Loucy (cell line): Measurements from ENCODE around the gene ITPK1.

Experiments
- H2AFZ ChIP-seq: fragments of 200-600 bp; sonication (generic); 2 replicates; pipeline ENCODE4 v1.6.0; 2016; ENCODE audit warnings: antibody characterized with exemption, mild to moderate bottlenecking, low read length, moderate library complexity
- H3F3A ChIP-seq: fragments of 200-600 bp; 2 replicates; pipeline ENCODE4 v1.6.0; 2016; ENCODE audit warnings: antibody characterized with exemption, low read depth, mild to moderate bottlenecking
- H3K27me3 ChIP-seq: fragments of 200-600 bp; sonication (generic); 2 replicates; pipeline ENCODE4 v1.6.1; 2014; ENCODE audit warnings: low read length, mild to moderate bottlenecking; ENCODE audit not compliant: insufficient read depth, poor library complexity, severe bottlenecking
- H3K36me3 ChIP-seq: fragments of 200-600 bp; sonication (generic); 2 replicates; pipeline ENCODE4 v1.6.1; 2016; ENCODE audit warnings: low read length; ENCODE audit not compliant: insufficient read depth
- H3K4me1 ChIP-seq: fragments of 200-600 bp; sonication (generic); 2 replicates; pipeline ENCODE4 v1.5.1; 2014; ENCODE audit warnings: low read length, mild to moderate bottlenecking; ENCODE audit not compliant: insufficient read depth, poor library complexity, severe bottlenecking
- H3K4me2 ChIP-seq: fragments of 200-600 bp; sonication (generic); 2 replicates; pipeline ENCODE4 v1.6.0; 2014; ENCODE audit warnings: antibody characterized with exemption, low read length, low read depth, mild to moderate bottlenecking; ENCODE audit not compliant: poor library complexity, severe bottlenecking
- H3K4me3 ChIP-seq: fragments of 200-600 bp; sonication (generic); 2 replicates; pipeline ENCODE4 v1.5.1; 2014; ENCODE audit warnings: low read length, mild to moderate bottlenecking, mixed read lengths; ENCODE audit not compliant: poor library complexity, severe bottlenecking
- H3K79me2 ChIP-seq: fragments of 200-600 bp; sonication (generic); 2 replicates; pipeline ENCODE4 v1.6.1; 2014; ENCODE audit warnings: low read length; ENCODE audit not compliant: insufficient read depth
- H3K9ac ChIP-seq: fragments of 200-600 bp; sonication (generic); 2 replicates; pipeline ENCODE4 v1.6.0; 2014; ENCODE audit warnings: mild to moderate bottlenecking, low read depth, low read length, moderate library complexity; ENCODE audit not compliant: poor library complexity, severe bottlenecking
- H3K9me2 ChIP-seq: fragments of 200-600 bp; sonication (generic); replicated peaks from 2 replicates; pipeline ENCODE4 v1.6.1; 2016; ENCODE audit warnings: low read depth, low read length, mixed read lengths
- H3K9me3 ChIP-seq: fragments of 200-600 bp; sonication (generic); 2 replicates; pipeline ENCODE4 v1.6.1; 2014; ENCODE audit warnings: mild to moderate bottlenecking, antibody characterized with exemption, low read length, low read depth; ENCODE audit not compliant: insufficient read depth
- H4K20me1 ChIP-seq: fragments of 200-600 bp; sonication (generic); 2 replicates; pipeline ENCODE4 v1.6.0; 2014; ENCODE audit warnings: antibody characterized with exemption, low read length, mild to moderate bottlenecking; ENCODE audit not compliant: insufficient read depth, poor library complexity, severe bottlenecking
- CTCF ChIP-seq: fragments of 200-600 bp; sonication (generic); conservative IDR thresholded peaks from 2 replicates; pipeline ENCODE4 v1.5.1; 2014; ENCODE audit warnings: mild to moderate bottlenecking, antibody characterized with exemption, low read length
- EZH2phosphoT487 ChIP-seq: fragments of 200-600 bp; IDR thresholded peaks from 2 replicates; pipeline ENCODE4 v1.6.1; 2018; ENCODE audit warnings: antibody characterized with exemption, mild to moderate bottlenecking, moderate library complexity, borderline replicate concordance

Gene ITPK1

GRCh38 chr14:93036652-93037345 is 78.9 kb downstream of the ITPK1 start:
- Histone ChIP-seq H4K20me1 (no peaks in the 10 kb centered on the region), H3K4me1 (peaks cover 30% of the 10 kb centered on the region), H3K36me3 (0 out of 2 replicates have a peak, but pooled peaks cover 3% of the 10 kb centered on the region), H3K9me3 (no peaks in the 10 kb centered on the region), H3K4me3 (no peak overlapping the region), H2AFZ (no peak overlapping the region), H3K9me2 (no peaks in the 10 kb centered on the region), H3K9ac (no peak overlapping the region), H3K79me2 (peaks cover 16% of the 10 kb centered on the region; the same call in 1 of the 2 replicates), H3K4me2 (no peak overlapping the region), H3F3A (no peaks in the 10 kb centered on the region), H3K27me3 (no peaks in the 10 kb centered on the region)
- no peak for TF ChIP-seq CTCF
- TF ChIP-seq EZH2phosphoT487, result no peak

- Histone ChIP-seq H3K4me1 (peaks cover 23% of the 10 kb centered on the region), H3F3A (no peaks in the 10 kb centered on the region), H3K9me2 (no peaks in the 10 kb centered on the region), H3K4me3 (no peak overlapping the region), H3K4me2 (no peak overlapping the region), H3K36me3 (0 out of 2 replicates have a peak, but pooled peaks cover 3% of the 10 kb centered on the region), H3K9ac (no peak overlapping the region), H3K27me3 (no peaks in the 10 kb centered on the region), H4K20me1 (no peaks in the 10 kb centered on the region), H2AFZ (no peak overlapping the region), H3K9me3 (no peaks in the 10 kb centered on the region), H3K79me2 (peaks cover 9% of the 10 kb centered on the region; the same call in 1 of the 2 replicates)
- no peak for TF ChIP-seq EZH2phosphoT487
- TF ChIP-seq CTCF, result no peak
Observed at GRCh38 chr14:93035917-93036651, 79.6 kb downstream of the ITPK1 start.

GRCh38 chr14:93035585-93035916 is 80.2 kb downstream of the ITPK1 start:
- Histone ChIP-seq H3F3A (no peaks in the 10 kb centered on the region), H2AFZ (no peak overlapping the region), H3K36me3 (0 out of 2 replicates have a peak, but pooled peaks cover 3% of the 10 kb centered on the region), H3K4me3 (no peak overlapping the region), H3K9ac (no peak overlapping the region), H3K9me3 (no peaks in the 10 kb centered on the region), H3K79me2 (peaks cover 7% of the 10 kb centered on the region; the same call in 1 of the 2 replicates), H3K9me2 (no peaks in the 10 kb centered on the region), H4K20me1 (no peaks in the 10 kb centered on the region), H3K4me1 (peaks cover 17% of the 10 kb centered on the region), H3K27me3 (no peaks in the 10 kb centered on the region), H3K4me2 (no peak overlapping the region)
- no peak for TF ChIP-seq CTCF
- no peak for TF ChIP-seq EZH2phosphoT487
